Measurements from ENCODE around the gene RERGL.

Gene RERGL

GRCh38 chr12:18135086-18135485, 45.1 kb upstream of the RERGL start:
- Histone ChIP-seq H3K4me2 (ENCODE audit: low read length) (no peak overlapping the region), H3F3A (ENCODE audit: insufficient read depth, low read length) (no peaks in the 10 kb centered on the region), H3K9ac (ENCODE audit: low read length) (no peak overlapping the region), H3K9me3 (ENCODE audit: low read length) (no peaks in the 10 kb centered on the region), H3K4me3 (ENCODE audit: low read depth, low read length, poor library complexity, severe bottlenecking) (no peak overlapping the region), H3K9me2 (ENCODE audit: low read depth, low read length) (no peaks in the 10 kb centered on the region), H3K27ac (ENCODE audit: low read depth, low read length, poor library complexity, severe bottlenecking) (no peak overlapping the region), H3K36me3 (ENCODE audit: insufficient read depth, low read length) (no peaks in the 10 kb centered on the region), H3K79me2 (ENCODE audit: insufficient read depth, low read length) (no peaks in the 10 kb centered on the region), H2AFZ (ENCODE audit: low read length) (no peak overlapping the region), H3K27me3 (ENCODE audit: insufficient read depth, low read length) (no peaks in the 10 kb centered on the region), H3K4me1 (ENCODE audit: insufficient read depth, low read length, severe bottlenecking) (peaks cover 18% of the 10 kb centered on the region), H4K20me1 (ENCODE audit: insufficient read depth, low read length) (no peaks in the 10 kb centered on the region)
- TF ChIP-seq, protein P1, sequence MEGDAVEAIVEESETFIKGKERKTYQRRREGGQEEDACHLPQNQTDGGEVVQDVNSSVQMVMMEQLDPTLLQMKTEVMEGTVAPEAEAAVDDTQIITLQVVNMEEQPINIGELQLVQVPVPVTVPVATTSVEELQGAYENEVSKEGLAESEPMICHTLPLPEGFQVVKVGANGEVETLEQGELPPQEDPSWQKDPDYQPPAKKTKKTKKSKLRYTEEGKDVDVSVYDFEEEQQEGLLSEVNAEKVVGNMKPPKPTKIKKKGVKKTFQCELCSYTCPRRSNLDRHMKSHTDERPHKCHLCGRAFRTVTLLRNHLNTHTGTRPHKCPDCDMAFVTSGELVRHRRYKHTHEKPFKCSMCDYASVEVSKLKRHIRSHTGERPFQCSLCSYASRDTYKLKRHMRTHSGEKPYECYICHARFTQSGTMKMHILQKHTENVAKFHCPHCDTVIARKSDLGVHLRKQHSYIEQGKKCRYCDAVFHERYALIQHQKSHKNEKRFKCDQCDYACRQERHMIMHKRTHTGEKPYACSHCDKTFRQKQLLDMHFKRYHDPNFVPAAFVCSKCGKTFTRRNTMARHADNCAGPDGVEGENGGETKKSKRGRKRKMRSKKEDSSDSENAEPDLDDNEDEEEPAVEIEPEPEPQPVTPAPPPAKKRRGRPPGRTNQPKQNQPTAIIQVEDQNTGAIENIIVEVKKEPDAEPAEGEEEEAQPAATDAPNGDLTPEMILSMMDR (IDR thresholded peaks at IDR 0.05; ENCODE audit: low read length) = no peak
- TF ChIP-seq EZH2 (IDR thresholded peaks at IDR 0.05; ENCODE audit: borderline replicate concordance, low read length) = no peak

GRCh38 chr12:18130851-18131250, 40.9 kb upstream of the RERGL start:
- Histone ChIP-seq H3K9me2 (ENCODE audit: low read depth, low read length) (no peaks in the 10 kb centered on the region), H3K4me3 (ENCODE audit: low read depth, low read length, poor library complexity, severe bottlenecking) (no peak overlapping the region), H3K27me3 (ENCODE audit: insufficient read depth, low read length) (no peaks in the 10 kb centered on the region), H3K79me2 (ENCODE audit: insufficient read depth, low read length) (no peaks in the 10 kb centered on the region), H3K4me2 (ENCODE audit: low read length) (no peak overlapping the region), H3K9ac (ENCODE audit: low read length) (no peak overlapping the region), H3K9me3 (ENCODE audit: low read length) (no peaks in the 10 kb centered on the region), H4K20me1 (ENCODE audit: insufficient read depth, low read length) (no peaks in the 10 kb centered on the region), H3F3A (ENCODE audit: insufficient read depth, low read length) (no peaks in the 10 kb centered on the region), H3K4me1 (ENCODE audit: insufficient read depth, low read length, severe bottlenecking) (no peaks in the 10 kb centered on the region), H3K36me3 (ENCODE audit: insufficient read depth, low read length) (no peaks in the 10 kb centered on the region), H3K27ac (ENCODE audit: low read depth, low read length, poor library complexity, severe bottlenecking) (no peak overlapping the region), H2AFZ (ENCODE audit: low read length) (no peak overlapping the region)
- no peak for TF ChIP-seq EZH2 (IDR thresholded peaks at IDR 0.05; ENCODE audit: borderline replicate concordance, low read length)
- TF ChIP-seq, protein P1 (IDR thresholded peaks at IDR 0.05; ENCODE audit: low read length) = no peak

- no peaks in the 10 kb centered on the region for H3K79me2 ChIP-seq (ENCODE audit: insufficient read depth, low read length)
- H4K20me1 ChIP-seq (ENCODE audit: insufficient read depth, low read length) = no peaks in the 10 kb centered on the region
- no peaks in the 10 kb centered on the region for H3K4me1 ChIP-seq (ENCODE audit: insufficient read depth, low read length, severe bottlenecking)
- no peak overlapping the region for H3K9ac ChIP-seq (ENCODE audit: low read length)
- no peak for TF ChIP-seq EZH2 (IDR thresholded peaks at IDR 0.05; ENCODE audit: borderline replicate concordance, low read length)
- no peak overlapping the region for H3K4me2 ChIP-seq (ENCODE audit: low read length)
- no peaks in the 10 kb centered on the region for H3K27me3 ChIP-seq (ENCODE audit: insufficient read depth, low read length)
- H3K4me3 ChIP-seq (ENCODE audit: low read depth, low read length, poor library complexity, severe bottlenecking) = no peak overlapping the region
- no peak overlapping the region for H3K27ac ChIP-seq (ENCODE audit: low read depth, low read length, poor library complexity, severe bottlenecking)
- H3K36me3 ChIP-seq (ENCODE audit: insufficient read depth, low read length) = no peaks in the 10 kb centered on the region
- no peaks in the 10 kb centered on the region for H3K9me2 ChIP-seq (ENCODE audit: low read depth, low read length)
- H2AFZ ChIP-seq (ENCODE audit: low read length) = no peak overlapping the region; the same call in 1 of the 2 replicates
- H3K9me3 ChIP-seq (ENCODE audit: low read length) = no peaks in the 10 kb centered on the region
- no peaks in the 10 kb centered on the region for H3F3A ChIP-seq (ENCODE audit: insufficient read depth, low read length)
These were observed 33.7 kb upstream of the RERGL start for GRCh38 chr12:18123707-18124106.

- H3K9me2 ChIP-seq (ENCODE audit: low read depth, low read length) = no peaks in the 10 kb centered on the region
- no peaks in the 10 kb centered on the region for H3K36me3 ChIP-seq (ENCODE audit: insufficient read depth, low read length)
- no peak overlapping the region for H3K27ac ChIP-seq (ENCODE audit: low read depth, low read length, poor library complexity, severe bottlenecking)
These were observed 30.9 kb upstream of the RERGL start for GRCh38 chr12:18120899-18121298.

More at GRCh38 chr12:18120899-18121298, 30.9 kb upstream of the RERGL start:
- H4K20me1 ChIP-seq (ENCODE audit: insufficient read depth, low read length) = no peaks in the 10 kb centered on the region
- no peaks in the 10 kb centered on the region for H3K79me2 ChIP-seq (ENCODE audit: insufficient read depth, low read length)
- no peaks in the 10 kb centered on the region for H3K9me3 ChIP-seq (ENCODE audit: low read length)
- no peak overlapping the region for H3K4me2 ChIP-seq (ENCODE audit: low read length)
- no peaks in the 10 kb centered on the region for H3F3A ChIP-seq (ENCODE audit: insufficient read depth, low read length)
- no peaks in the 10 kb centered on the region for H3K4me1 ChIP-seq (ENCODE audit: insufficient read depth, low read length, severe bottlenecking)
- H3K4me3 ChIP-seq (ENCODE audit: low read depth, low read length, poor library complexity, severe bottlenecking) = no peak overlapping the region
- H3K9ac ChIP-seq (ENCODE audit: low read length) = no peak overlapping the region
- no peaks in the 10 kb centered on the region for H3K27me3 ChIP-seq (ENCODE audit: insufficient read depth, low read length)
- no peak overlapping the region for H2AFZ ChIP-seq (ENCODE audit: low read length)
- TF ChIP-seq EZH2 (IDR thresholded peaks at IDR 0.05; ENCODE audit: borderline replicate concordance, low read length) = no peak
- TF ChIP-seq, protein P1 (IDR thresholded peaks at IDR 0.05; ENCODE audit: low read length) = no peak

All from OCI-LY1 (cell line).